Activated CD8-positive, alpha-beta memory T cell treated with anti-CD3 and anti-CD28 coated beads, Interleukin-2, amount 50 U/mL, for 1 hour (primary cell): Measurements from ENCODE around the gene CCDC68.

Experiments
- DNase-seq: peaks from one replicate; pipeline ENCODE4 v3.0.0-alpha.2; 2020; ENCODE audit errors: extremely low read depth

Gene CCDC68

GRCh38 chr18:54961016-54961423, 1.8 kb upstream of the CCDC68 start:
- no peak for DNase-seq

- DNase-seq, result no peak
These were observed 936 bp upstream of the CCDC68 start for GRCh38 chr18:54960197-54960596.

GRCh38 chr18:54957996-54958395, 1.3 kb downstream of the CCDC68 start:
- no peak for DNase-seq

- no peak for DNase-seq
These were observed 1.9 kb downstream of the CCDC68 start for GRCh38 chr18:54957296-54957832.

GRCh38 chr18:54956506-54956905, 2.8 kb downstream of the CCDC68 start:
- DNase-seq, result no peak

GRCh38 chr18:54952026-54952425, 7.2 kb downstream of the CCDC68 start:
- no peak for DNase-seq

GRCh38 chr18:54950221-54950620, 9.0 kb downstream of the CCDC68 start:
- DNase-seq, result no peak

- no peak for DNase-seq
These were observed 9.7 kb downstream of the CCDC68 start for GRCh38 chr18:54949588-54949987.

- no peak for DNase-seq
These were observed 10.9 kb downstream of the CCDC68 start for GRCh38 chr18:54948350-54948837.

- no peak for DNase-seq
These were observed 12.2 kb downstream of the CCDC68 start for GRCh38 chr18:54947091-54947490.

- DNase-seq, result no peak
These were observed 13.1 kb downstream of the CCDC68 start for GRCh38 chr18:54946149-54946581.

GRCh38 chr18:54945576-54946125, 13.6 kb downstream of the CCDC68 start:
- DNase-seq, result no peak

- no peak for DNase-seq
These were observed 16.7 kb downstream of the CCDC68 start for GRCh38 chr18:54942569-54942968.

- DNase-seq, result no peak
These were observed 17.1 kb downstream of the CCDC68 start for GRCh38 chr18:54942144-54942543.

GRCh38 chr18:54939361-54939917, 19.8 kb downstream of the CCDC68 start:
- no peak for DNase-seq

GRCh38 chr18:54938506-54938905, 20.8 kb downstream of the CCDC68 start:
- DNase-seq, result no peak

- DNase-seq, result no peak
These were observed 26.8 kb downstream of the CCDC68 start for GRCh38 chr18:54932472-54932871.

GRCh38 chr18:54931152-54931551, 28.1 kb downstream of the CCDC68 start:
- DNase-seq, result no peak

GRCh38 chr18:54928236-54928635, 31.0 kb downstream of the CCDC68 start:
- no peak for DNase-seq

GRCh38 chr18:54926593-54927325, 32.5 kb downstream of the CCDC68 start:
- no peak for DNase-seq

GRCh38 chr18:54924948-54925347, 34.3 kb downstream of the CCDC68 start:
- no peak for DNase-seq

GRCh38 chr18:54923339-54923956, 35.8 kb downstream of the CCDC68 start:
- no peak for DNase-seq
